ENCODE results near the gene SORCS1. TPM values are rescaled to one million over a fixed set of nuclear protein-coding genes. Genes with fewer than 3 reads are reported as not detected.

Gene SORCS1
- total and polyA plus RNA-seq, 2 experiments from 2014 or later, result not detected

- Histone ChIP-seq H3K36me3 (ENCODE audit: low read depth) (no peaks in the 10 kb centered on the region), H3K27me3 (replicated peaks; ENCODE audit: insufficient read depth) (no peaks in the 10 kb centered on the region), H3K4me1 (ENCODE audit: insufficient read depth) (no peaks in the 10 kb centered on the region), H3K9ac (no peak overlapping the region), H3F3A (ENCODE audit: insufficient read depth) (no peaks in the 10 kb centered on the region), H3K4me3 (no peak overlapping the region), H4K20me1 (ENCODE audit: insufficient read depth) (no peaks in the 10 kb centered on the region), H3K4me2 (ENCODE audit: unreplicated experiment) (no peak overlapping the region), H3K79me2 (ENCODE audit: insufficient read depth) (no peaks in the 10 kb centered on the region), H2AFZ (no peak overlapping the region), H3K9me3 (ENCODE audit: low read depth) (no peaks in the 10 kb centered on the region), H3K9me2 (ENCODE audit: insufficient read depth) (no peaks in the 10 kb centered on the region), H3K27ac (no peak overlapping the region)
- no peak for DNase-seq
- in situ Hi-C loops (cut with MboI), result no loop called here
- 59 to 65% methylated on average over 3 of the region's 3 CpGs for WGBS, 2 experiments (ENCODE audit: low coverage in 1 of 2, low lambda C conversion rate in 2 of 2, missing lambda C conversion rate in 2 of 2)
- TF ChIP-seq EZH2phosphoT487 (IDR thresholded peaks at IDR 0.05; ENCODE audit: insufficient read depth, low read depth) (no peak), EZH2 (IDR thresholded peaks at IDR 0.05; ENCODE audit: insufficient read depth, poor library complexity, severe bottlenecking) (no peak)
Measured at GRCh38 chr10:106655636-106656035, 508.9 kb downstream of the SORCS1 start.

DNA sequence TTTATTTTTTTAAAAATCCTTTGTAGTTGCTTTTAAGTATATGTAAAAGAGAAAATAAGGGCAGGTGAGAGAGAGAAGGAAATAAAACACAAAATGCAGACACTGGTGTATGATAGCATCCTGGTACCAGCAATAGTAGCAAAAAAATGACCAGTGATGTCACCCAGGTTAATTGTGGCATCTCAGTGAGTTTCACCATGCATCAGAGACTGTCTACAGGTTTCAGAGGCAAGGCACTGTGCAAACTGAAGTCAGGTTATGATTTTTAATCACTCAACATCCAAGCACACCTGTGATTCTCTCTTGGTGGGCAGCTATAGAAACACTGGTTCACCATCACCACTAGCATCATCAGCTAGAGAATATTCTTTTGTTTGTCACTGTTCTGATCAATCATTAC, 509.3 kb downstream of the SORCS1 start:
- Histone ChIP-seq H3K9ac (no peak overlapping the region), H4K20me1 (ENCODE audit: insufficient read depth) (no peaks in the 10 kb centered on the region), H3K79me2 (ENCODE audit: insufficient read depth) (no peaks in the 10 kb centered on the region), H3K4me2 (ENCODE audit: unreplicated experiment) (no peak overlapping the region), H3K9me3 (ENCODE audit: low read depth) (no peaks in the 10 kb centered on the region), H2AFZ (no peak overlapping the region), H3K4me1 (ENCODE audit: insufficient read depth) (no peaks in the 10 kb centered on the region), H3K36me3 (ENCODE audit: low read depth) (no peaks in the 10 kb centered on the region), H3K27ac (no peak overlapping the region), H3K27me3 (replicated peaks; ENCODE audit: insufficient read depth) (no peaks in the 10 kb centered on the region), H3K4me3 (no peak overlapping the region), H3K9me2 (ENCODE audit: insufficient read depth) (no peaks in the 10 kb centered on the region), H3F3A (ENCODE audit: insufficient read depth) (no peaks in the 10 kb centered on the region)
- no peak for DNase-seq
- TF ChIP-seq EZH2phosphoT487 (IDR thresholded peaks at IDR 0.05; ENCODE audit: insufficient read depth, low read depth) (no peak), EZH2 (IDR thresholded peaks at IDR 0.05; ENCODE audit: insufficient read depth, poor library complexity, severe bottlenecking) (no peak)
- in situ Hi-C loops (cut with MboI), result no loop called here

DNA sequence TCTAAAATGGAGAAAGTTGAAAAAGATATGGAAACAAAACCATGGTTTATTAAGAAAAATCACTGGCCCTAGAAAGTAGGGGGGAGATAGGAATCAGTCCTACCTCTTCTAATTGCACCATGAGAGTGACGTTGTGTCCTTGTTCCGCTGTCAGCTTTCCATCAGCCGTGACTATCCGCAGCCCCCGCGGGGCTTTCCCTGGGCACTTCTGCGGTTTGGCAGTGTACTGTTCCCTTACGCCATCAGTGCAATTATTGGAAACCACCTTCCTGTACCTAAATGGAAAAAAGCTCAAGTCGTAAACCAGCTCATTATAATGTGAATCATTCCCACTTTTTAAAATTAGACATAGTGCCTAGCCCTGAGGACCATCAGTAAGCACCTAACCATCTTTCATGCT, 512.2 kb downstream of the SORCS1 start:
- H3K4me2 ChIP-seq (ENCODE audit: unreplicated experiment), result no peak overlapping the region
- WGBS, 2 experiments (ENCODE audit: low coverage in 1 of 2, low lambda C conversion rate in 2 of 2, missing lambda C conversion rate in 2 of 2), result 63 to 70% methylated on average over 9 of the region's 9 CpGs
- H3K36me3 ChIP-seq (ENCODE audit: low read depth), result no peaks in the 10 kb centered on the region
- no peak overlapping the region for H3K27ac ChIP-seq
- TF ChIP-seq EZH2 (IDR thresholded peaks at IDR 0.05; ENCODE audit: insufficient read depth, poor library complexity, severe bottlenecking) (no peak), EZH2phosphoT487 (IDR thresholded peaks at IDR 0.05; ENCODE audit: insufficient read depth, low read depth) (no peak)
- H4K20me1 ChIP-seq (ENCODE audit: insufficient read depth), result no peaks in the 10 kb centered on the region
- H2AFZ ChIP-seq, result no peak overlapping the region
- no peaks in the 10 kb centered on the region for H3K27me3 ChIP-seq (replicated peaks; ENCODE audit: insufficient read depth)
- no peaks in the 10 kb centered on the region for H3K9me2 ChIP-seq (ENCODE audit: insufficient read depth)
- no peaks in the 10 kb centered on the region for H3K79me2 ChIP-seq (ENCODE audit: insufficient read depth)
- no peaks in the 10 kb centered on the region for H3K4me1 ChIP-seq (ENCODE audit: insufficient read depth)
- no peak overlapping the region for H3K4me3 ChIP-seq
- no peak overlapping the region for H3K9ac ChIP-seq
- no peaks in the 10 kb centered on the region for H3F3A ChIP-seq (ENCODE audit: insufficient read depth)
- in situ Hi-C loops (cut with MboI), result no loop called here
- no peaks in the 10 kb centered on the region for H3K9me3 ChIP-seq (ENCODE audit: low read depth)
- no peak for DNase-seq

- H3K9me3 ChIP-seq (ENCODE audit: low read depth), result no peaks in the 10 kb centered on the region
- no peaks in the 10 kb centered on the region for H3K4me1 ChIP-seq (ENCODE audit: insufficient read depth)
- in situ Hi-C loops (cut with MboI), result no loop called here
- 57 to 58% methylated on average over 14 of the region's 14 CpGs for WGBS, 2 experiments (ENCODE audit: low coverage in 1 of 2, low lambda C conversion rate in 2 of 2, missing lambda C conversion rate in 2 of 2)
- no peak for DNase-seq
- no peak overlapping the region for H3K4me3 ChIP-seq
- no peak for TF ChIP-seq EZH2phosphoT487 (IDR thresholded peaks at IDR 0.05; ENCODE audit: insufficient read depth, low read depth)
- H3K4me2 ChIP-seq (ENCODE audit: unreplicated experiment), result no peak overlapping the region
- H3K79me2 ChIP-seq (ENCODE audit: insufficient read depth), result no peaks in the 10 kb centered on the region
- no peaks in the 10 kb centered on the region for H3K9me2 ChIP-seq (ENCODE audit: insufficient read depth)
- H3K9ac ChIP-seq, result no peak overlapping the region
- no peaks in the 10 kb centered on the region for H4K20me1 ChIP-seq (ENCODE audit: insufficient read depth)
- H2AFZ ChIP-seq, result no peak overlapping the region
- no peaks in the 10 kb centered on the region for H3F3A ChIP-seq (ENCODE audit: insufficient read depth)
- H3K36me3 ChIP-seq (ENCODE audit: low read depth), result no peaks in the 10 kb centered on the region
- H3K27me3 ChIP-seq (replicated peaks; ENCODE audit: insufficient read depth), result no peaks in the 10 kb centered on the region
- no peak overlapping the region for H3K27ac ChIP-seq
Measured at GRCh38 chr10:106648534-106649481, 515.7 kb downstream of the SORCS1 start.

Data from GM23248 (cell line).